AG04450 (cell line): Measurements from ENCODE around the gene CXXC4. TPM values are rescaled to one million over a fixed set of nuclear protein-coding genes. Genes with fewer than 3 reads are reported as not detected.

Experiments
- CTCF ChIA-PET: fragments of 300-600, 350-600 bp; formaldehyde crosslinking; extraction: SDS; loops from one replicate; lab custom pipeline; 2022; ENCODE audit warnings: antibody characterized with exemption, inconsistent platforms; lab: Charles Lee
- POLR2A ChIA-PET: fragments of 350-600 bp; formaldehyde crosslinking; extraction: SDS; loops from one replicate; lab custom pipeline; 2021; ENCODE audit warnings: antibody characterized with exemption, inconsistent platforms; lab: Yijun Ruan, JAX
- DNase-seq: peaks from one replicate; pipeline ENCODE4 v3.0.0-alpha.2; 2011; ENCODE audit warnings: low read depth, low spot score
- H3K27ac ChIP-seq: one replicate; pipeline ENCODE4 v1.5.1; 2012; ENCODE audit warnings: low read depth, low read length, control low read depth
- H3K27me3 ChIP-seq: one replicate; pipeline ENCODE4 v1.6.0; 2012; ENCODE audit warnings: low read length; ENCODE audit not compliant: control insufficient read depth, insufficient read depth
- H3K4me3 ChIP-seq: 2 replicates; pipeline ENCODE4 v1.5.1; 2011; ENCODE audit warnings: mild to moderate bottlenecking, low read depth, low read length, control low read depth
- H3K9me3 ChIP-seq: 2 replicates; pipeline ENCODE4 v1.5.1; 2012; ENCODE audit warnings: low read length; ENCODE audit not compliant: control insufficient read depth, insufficient read depth
- CTCF ChIP-seq: IDR thresholded peaks from 2 replicates; pipeline ENCODE4 v1.5.1; 2011; ENCODE audit warnings: low read depth, low read length, control low read depth, inconsistent platforms
- polyA plus RNA-seq: library from polyadenylated mRNA; depleted of rRNA; stranded (reverse); fragments of >200 nt; gene quantifications from 2 replicates; pipeline ENCODE4 v1.2.3, GENCODE V29; 2011

The CXXC4 gene
- polyA plus RNA-seq, 1 experiment = 0.02 TPM

GRCh38 chr4:104524591-104524990 lies 29.9 kb upstream of the CXXC4 start:
- no peaks in the 10 kb centered on the region for H3K9me3 ChIP-seq
- TF ChIP-seq CTCF = no peak
- no peak overlapping the region for H3K27ac ChIP-seq
- POLR2A ChIA-PET = no interaction called here
- H3K27me3 ChIP-seq = no peaks in the 10 kb centered on the region
- no peak overlapping the region for H3K4me3 ChIP-seq
- CTCF ChIA-PET = no interaction called here
- DNase-seq = peak; percentile 3

GRCh38 chr4:104524026-104524425 lies 29.3 kb upstream of the CXXC4 start:
- Histone ChIP-seq H3K27me3 (no peaks in the 10 kb centered on the region), H3K27ac (no peak overlapping the region), H3K9me3 (no peaks in the 10 kb centered on the region), H3K4me3 (no peak overlapping the region)
- TF ChIP-seq CTCF = no peak
- CTCF ChIA-PET = no interaction called here
- DNase-seq = no peak
- POLR2A ChIA-PET = no interaction called here

- Histone ChIP-seq H3K27ac (no peak overlapping the region), H3K9me3 (no peaks in the 10 kb centered on the region), H3K4me3 (no peak overlapping the region), H3K27me3 (no peaks in the 10 kb centered on the region)
- DNase-seq = no peak
- CTCF ChIA-PET = no interaction called here
- TF ChIP-seq CTCF = no peak
- POLR2A ChIA-PET = no interaction called here
Observed at GRCh38 chr4:104519588-104519987, 24.9 kb upstream of the CXXC4 start.

GRCh38 chr4:104516884-104517283 lies 22.2 kb upstream of the CXXC4 start:
- CTCF ChIA-PET = no interaction called here
- POLR2A ChIA-PET = no interaction called here
- no peak for DNase-seq
- Histone ChIP-seq H3K27ac (no peak overlapping the region), H3K9me3 (no peaks in the 10 kb centered on the region), H3K4me3 (no peak overlapping the region), H3K27me3 (no peaks in the 10 kb centered on the region)
- TF ChIP-seq CTCF = no peak

GRCh38 chr4:104508224-104508623 lies 13.5 kb upstream of the CXXC4 start:
- H3K27ac ChIP-seq = no peak overlapping the region
- H3K4me3 ChIP-seq = no peak overlapping the region
- TF ChIP-seq CTCF = no peak
- no peaks in the 10 kb centered on the region for H3K27me3 ChIP-seq
- no peak for DNase-seq
- H3K9me3 ChIP-seq = no peaks in the 10 kb centered on the region
- POLR2A ChIA-PET = no interaction called here
- CTCF ChIA-PET = no interaction called here
